ENCODE data around the gene CSF2. TPM values are rescaled to one million over a fixed set of nuclear protein-coding genes. Genes with fewer than 3 reads are reported as not detected.

Gene CSF2
- polyA plus RNA-seq, 1 of the 3 experiments (the other 2 are of a cell fraction): 0.97 TPM

GRCh38 chr5:132099905-132100304 lies 26.3 kb downstream of the CSF2 start:
- Histone ChIP-seq H3K36me3 (replicated peaks in 1 of 2; ENCODE audit: control insufficient read depth in 1 of 2, insufficient read depth in 2 of 2, low read length in 1 of 2) (no peaks in the 10 kb centered on the region), H3F3A (replicated peaks; ENCODE audit: insufficient read depth) (peaks cover 13% of the 10 kb centered on the region), H3K9ac (no peak overlapping the region), H2AFZ (ENCODE audit: low read depth) (no peak overlapping the region; the same call in 1 of the 2 replicates), H3K4me2 (no peak overlapping the region), H3K79me2 (ENCODE audit: insufficient read depth) (no peaks in the 10 kb centered on the region), H3K9me3 (no peaks in the 10 kb centered on the region), H3K4me3 (ENCODE audit: low read depth in 2 of 2, low read length in 1 of 2) (no peak overlapping the region), H3K4me1 (ENCODE audit: control insufficient read depth in 1 of 2, insufficient read depth in 2 of 2, low read depth in 1 of 2, low read length in 1 of 2) (peaks cover 20 to 27% of the 10 kb centered on the region in 2 experiments), H3K9me2 (no peaks in the 10 kb centered on the region), H3K27ac (ENCODE audit: low read depth in 2 of 2, low read length in 1 of 2) (no peak overlapping the region), H3K27me3 (ENCODE audit: insufficient read depth) (no peaks in the 10 kb centered on the region), H4K20me1 (ENCODE audit: insufficient read depth) (no peaks in the 10 kb centered on the region)
- ChIA-PET CTCF (no interaction called here), POLR2A (no interaction called here)
- DNase-seq: no peak
- TF ChIP-seq RFX5 (IDR thresholded peaks at IDR 0.05; ENCODE audit: low read length): no peak
- no peak for TF ChIP-seq TAF1 (IDR thresholded peaks at IDR 0.05; ENCODE audit: borderline replicate concordance, low read depth, low read length)
- no peak for TF ChIP-seq USF1 (IDR thresholded peaks at IDR 0.05; ENCODE audit: borderline replicate concordance, low read depth)
- no peak for TF ChIP-seq GATA2 (CRISPR knock-in tag; IDR thresholded peaks at IDR 0.05)
- no peak for TF ChIP-seq RXRA (IDR thresholded peaks at IDR 0.05; ENCODE audit: borderline replicate concordance, low read depth)
- TF ChIP-seq TEAD4 (IDR thresholded peaks at IDR 0.05; ENCODE audit: borderline replicate concordance, insufficient read depth): no peak
- no peak for TF ChIP-seq MAX (IDR thresholded peaks at IDR 0.05; ENCODE audit: low read depth)
- TF ChIP-seq CHD2 (IDR thresholded peaks at IDR 0.05; ENCODE audit: low read length, partially characterized antibody): no peak
- no peak for TF ChIP-seq CTCF (IDR thresholded peaks at IDR 0.05)
- no peak for TF ChIP-seq FOXJ3 (CRISPR knock-in tag; IDR thresholded peaks at IDR 0.05)
- TF ChIP-seq RCOR1 (IDR thresholded peaks at IDR 0.05; ENCODE audit: low read length): no peak
- 93% methylated on average over 3 of the region's 3 CpGs for WGBS (ENCODE audit: low lambda C conversion rate)

- H3K9me2 ChIP-seq: no peaks in the 10 kb centered on the region
- no peak overlapping the region for H3K27ac ChIP-seq (ENCODE audit: low read depth in 2 of 2, low read length in 1 of 2)
- H3K4me1 ChIP-seq (ENCODE audit: control insufficient read depth in 1 of 2, insufficient read depth in 2 of 2, low read depth in 1 of 2, low read length in 1 of 2): peaks cover 19 to 29% of the 10 kb centered on the region in 2 experiments
- H3K9ac ChIP-seq: no peak overlapping the region
- H3F3A ChIP-seq (replicated peaks; ENCODE audit: insufficient read depth): peaks cover 8% of the 10 kb centered on the region
- H3K4me3 ChIP-seq (ENCODE audit: low read depth in 2 of 2, low read length in 1 of 2): no peak overlapping the region
- no peak for DNase-seq
- no peaks in the 10 kb centered on the region for H3K36me3 ChIP-seq (replicated peaks in 1 of 2; ENCODE audit: control insufficient read depth in 1 of 2, insufficient read depth in 2 of 2, low read length in 1 of 2)
- H4K20me1 ChIP-seq (ENCODE audit: insufficient read depth): no peaks in the 10 kb centered on the region
- ChIA-PET CTCF (no interaction called here), POLR2A (no interaction called here)
- no peaks in the 10 kb centered on the region for H3K79me2 ChIP-seq (ENCODE audit: insufficient read depth)
- no peak for TF ChIP-seq TAF1 (IDR thresholded peaks at IDR 0.05; ENCODE audit: borderline replicate concordance, low read depth, low read length)
- no peak for TF ChIP-seq MXI1 (IDR thresholded peaks at IDR 0.05; ENCODE audit: low read depth, low read length)
- TF ChIP-seq TEAD4 (IDR thresholded peaks at IDR 0.05; ENCODE audit: borderline replicate concordance, insufficient read depth): no peak
- TF ChIP-seq YY1 (IDR thresholded peaks at IDR 0.05; ENCODE audit: low read depth): no peak
- no peak for TF ChIP-seq GATA2 (CRISPR knock-in tag; IDR thresholded peaks at IDR 0.05)
- no peak for TF ChIP-seq ELF1 (IDR thresholded peaks at IDR 0.05)
- no peak for TF ChIP-seq CHD2 (IDR thresholded peaks at IDR 0.05; ENCODE audit: low read length, partially characterized antibody)
- TF ChIP-seq MAX (IDR thresholded peaks at IDR 0.05; ENCODE audit: low read depth): no peak
- TF ChIP-seq EP300 (IDR thresholded peaks at IDR 0.05; ENCODE audit: borderline replicate concordance in 1 of 2, low read depth in 1 of 2, low read length in 1 of 2): no peak
- TF ChIP-seq CTCF (IDR thresholded peaks at IDR 0.05): no peak
- TF ChIP-seq GABPA (IDR thresholded peaks at IDR 0.05; ENCODE audit: low read depth): no peak
- no peak for TF ChIP-seq RFX5 (IDR thresholded peaks at IDR 0.05; ENCODE audit: low read length)
- no peak for TF ChIP-seq RXRA (IDR thresholded peaks at IDR 0.05; ENCODE audit: borderline replicate concordance, low read depth)
- TF ChIP-seq EZH2phosphoT487 (IDR thresholded peaks at IDR 0.05; ENCODE audit: borderline replicate concordance, low read depth): no peak
- no peak for TF ChIP-seq RAD21 (IDR thresholded peaks at IDR 0.05; ENCODE audit: low read length)
- TF ChIP-seq SIN3A (IDR thresholded peaks at IDR 0.05; ENCODE audit: borderline replicate concordance, low read depth, low read length): no peak
- H3K9me3 ChIP-seq: no peaks in the 10 kb centered on the region
- H3K27me3 ChIP-seq (ENCODE audit: insufficient read depth): no peaks in the 10 kb centered on the region
- no peak overlapping the region for H3K4me2 ChIP-seq
- 93% methylated on average over 7 of the region's 8 CpGs for WGBS (ENCODE audit: low lambda C conversion rate)
- no peak overlapping the region for H2AFZ ChIP-seq (ENCODE audit: low read depth)
Measured at GRCh38 chr5:132100672-132101261, 27.2 kb downstream of the CSF2 start.
